GM21786 (cell line): ENCODE data around the gene EVC.

Experiments
- ATAC-seq: cut with Tn5 transposase; IDR thresholded peaks from one replicate; pipeline ENCODE4 v1.9.1; 2021; ENCODE audit not compliant: unreplicated experiment

Gene EVC

DNA sequence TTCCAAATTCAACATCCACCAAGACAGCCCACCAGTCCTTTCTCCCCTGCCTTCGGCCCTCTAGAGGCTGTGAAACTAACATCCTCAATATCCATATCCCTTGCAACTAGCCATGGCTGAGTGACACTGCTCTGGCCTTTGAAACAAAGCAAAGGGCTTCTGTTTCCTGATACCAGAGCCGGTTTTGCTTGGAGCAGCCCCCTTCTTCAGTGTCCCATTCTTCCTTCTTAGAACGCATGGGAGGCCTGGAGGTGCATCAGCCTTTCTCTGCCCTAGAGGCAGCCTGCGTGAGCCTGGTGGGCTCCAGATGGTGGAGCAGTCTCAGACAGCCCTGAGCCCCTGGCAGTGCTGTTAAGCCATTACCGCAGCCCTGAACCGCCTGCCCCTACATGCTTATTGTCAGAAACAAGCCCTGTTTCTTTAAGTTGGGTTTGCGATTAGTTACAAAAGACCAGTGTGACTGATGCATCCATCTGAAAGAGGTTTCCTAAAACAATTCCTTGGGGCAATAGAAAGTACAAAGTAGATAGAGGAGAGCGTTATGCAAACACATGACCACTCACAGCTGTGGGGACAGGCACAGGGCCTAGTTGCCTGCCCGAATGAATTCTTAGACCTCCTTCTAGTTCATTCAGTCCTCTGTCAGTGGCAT, 74.1 kb downstream of the EVC start:
- ATAC-seq = no peak

GRCh38 chr4:5785806-5786680, 75.0 kb downstream of the EVC start:
- no peak for ATAC-seq

DNA sequence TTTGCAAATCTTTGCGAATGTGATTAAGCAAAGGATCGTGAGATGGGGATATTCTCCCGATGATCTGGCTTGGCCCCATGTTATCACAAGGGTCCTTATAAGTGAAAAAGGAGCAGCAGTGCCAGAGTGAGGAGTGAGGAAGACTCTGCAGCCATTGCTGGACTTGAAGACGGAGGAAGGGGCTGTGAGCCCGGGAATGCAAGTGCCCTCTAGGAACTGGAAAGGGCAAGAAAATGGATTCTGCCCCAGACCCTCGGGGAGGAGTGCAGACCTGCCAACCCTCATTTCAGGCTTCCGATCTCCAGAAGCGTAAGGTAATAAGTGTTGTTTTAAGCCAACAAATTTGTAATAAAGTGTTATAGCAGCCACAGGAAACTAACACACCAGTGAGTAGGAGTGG, 76.3 kb downstream of the EVC start:
- ATAC-seq = no peak

DNA sequence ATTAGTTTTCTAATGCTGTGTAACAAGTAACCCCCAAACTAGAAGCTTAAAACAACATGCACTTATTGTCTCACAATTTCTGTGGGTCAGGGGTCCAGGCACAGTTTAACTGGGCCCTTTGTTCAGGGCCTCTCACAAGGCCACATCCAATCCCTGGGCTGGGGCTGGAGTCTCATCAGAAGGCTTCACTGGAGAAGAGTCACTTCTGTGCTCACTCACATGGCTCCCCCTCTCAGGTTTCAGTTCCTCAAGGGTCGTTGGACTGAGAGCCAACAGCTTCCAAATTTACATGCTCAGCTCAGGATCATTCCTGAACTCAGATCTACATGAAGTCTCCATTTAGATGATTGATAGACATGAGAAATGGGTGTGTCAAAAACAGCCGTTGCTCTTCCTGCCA, 77.1 kb downstream of the EVC start:
- no peak for ATAC-seq

- ATAC-seq = no peak
Observed at GRCh38 chr4:5789141-5789540, 78.1 kb downstream of the EVC start.

GRCh38 chr4:5790546-5790857, 79.5 kb downstream of the EVC start:
- no peak for ATAC-seq

GRCh38 chr4:5791654-5792053, 80.7 kb downstream of the EVC start:
- ATAC-seq = no peak

- no peak for ATAC-seq
Observed at GRCh38 chr4:5793514-5793913, 82.5 kb downstream of the EVC start.

DNA sequence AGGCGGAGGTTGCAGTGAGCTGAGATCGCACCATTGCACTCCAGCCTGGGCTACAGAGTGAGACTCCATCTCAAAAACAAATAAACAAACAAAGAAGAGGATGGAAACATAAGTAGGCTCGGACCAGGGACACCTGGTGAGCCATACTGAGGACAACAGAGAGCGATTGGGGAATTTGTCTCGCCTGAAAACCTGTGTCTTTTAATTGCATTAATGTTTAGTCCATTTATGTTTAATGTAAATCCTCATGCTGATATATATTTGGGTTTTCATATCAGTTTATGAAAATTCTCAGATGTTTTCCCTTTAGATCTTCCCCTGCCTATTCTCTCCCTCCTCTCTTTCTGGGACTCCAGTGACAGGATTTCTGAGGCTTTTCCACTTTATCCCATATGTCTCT, 84.6 kb downstream of the EVC start:
- no peak for ATAC-seq

- no peak for ATAC-seq
Observed at GRCh38 chr4:5796976-5797375, 86.0 kb downstream of the EVC start.

DNA sequence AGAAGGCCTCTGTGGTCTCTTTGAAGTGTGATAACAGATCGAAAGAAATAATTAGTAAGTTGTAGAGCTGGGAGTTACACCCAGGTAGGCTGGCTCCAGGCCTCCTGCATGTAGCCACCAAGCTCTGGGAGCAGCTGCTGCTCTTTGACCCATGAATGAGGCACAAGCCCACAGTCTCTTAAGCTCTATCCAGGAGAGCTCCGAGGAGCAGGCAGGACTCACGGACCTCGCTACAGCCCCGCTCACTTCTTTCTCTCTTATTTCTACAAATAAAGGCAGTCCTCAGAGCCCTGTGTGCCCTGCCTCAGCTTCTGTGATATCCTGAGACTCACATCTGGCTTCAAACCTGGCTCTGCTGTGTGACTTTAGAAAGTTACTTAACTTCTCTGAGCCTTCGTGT, 86.9 kb downstream of the EVC start:
- ATAC-seq = no peak

GRCh38 chr4:5798462-5798861, 87.5 kb downstream of the EVC start:
- ATAC-seq = no peak

GRCh38 chr4:5798946-5799345, 87.9 kb downstream of the EVC start:
- no peak for ATAC-seq

DNA sequence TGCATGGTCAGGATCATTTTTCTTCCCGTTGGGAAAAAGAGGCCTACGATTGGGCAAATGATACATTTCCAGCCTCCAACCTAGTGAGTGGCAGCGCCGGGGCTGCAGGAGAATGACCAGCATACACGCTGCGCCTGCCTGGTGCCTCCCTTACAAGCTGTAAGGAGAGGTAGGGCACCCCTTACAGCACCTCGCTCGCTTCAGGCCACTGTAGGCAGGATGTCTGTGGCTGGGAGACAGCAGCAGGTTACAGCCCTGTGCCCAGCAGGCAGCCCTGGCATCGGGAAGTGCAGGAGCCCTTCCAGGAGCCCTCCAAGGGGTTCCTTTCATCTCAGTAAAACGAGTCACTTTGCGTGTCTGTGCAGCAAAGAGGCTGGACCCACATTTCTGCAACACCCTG, 88.4 kb downstream of the EVC start:
- no peak for ATAC-seq

DNA sequence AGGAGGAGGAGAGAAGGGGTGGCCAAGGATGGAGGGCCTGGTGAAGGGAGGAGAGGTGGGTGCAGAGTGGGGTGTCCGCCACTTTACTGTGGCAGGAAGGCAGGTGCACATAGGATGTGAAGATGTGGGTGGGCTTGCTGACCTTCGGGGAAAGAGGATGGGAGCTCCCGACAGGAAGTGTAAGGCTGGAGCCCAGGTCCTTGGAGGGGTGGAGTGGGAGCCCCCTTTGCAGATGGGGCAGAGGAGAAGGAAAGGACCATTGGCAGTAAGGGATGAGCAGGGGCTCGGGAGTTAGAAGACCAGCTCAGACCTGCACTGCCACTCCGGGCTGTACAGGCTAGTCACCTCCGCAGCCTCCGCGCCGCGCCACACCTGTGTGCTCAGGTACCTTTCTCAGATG, 89.5 kb downstream of the EVC start:
- no peak for ATAC-seq

DNA sequence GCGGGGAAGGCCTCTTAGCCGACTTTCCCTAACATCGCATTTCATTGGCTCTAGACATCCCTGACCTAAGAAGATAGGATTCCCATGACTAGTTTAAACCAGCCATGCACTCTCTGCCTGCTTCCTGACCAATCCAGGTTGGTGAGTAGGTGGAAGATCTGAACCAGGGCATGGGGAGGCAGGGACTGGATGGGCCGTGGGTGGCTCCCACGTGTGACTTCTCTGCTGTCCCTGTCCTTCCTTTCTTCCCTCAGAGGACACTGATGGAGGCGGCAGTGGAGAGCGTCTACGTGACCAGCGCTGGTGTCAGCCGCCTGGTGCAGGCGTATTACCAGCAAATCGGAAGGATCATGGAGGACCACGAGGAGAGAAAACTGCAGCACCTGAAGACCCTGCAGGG, 90.7 kb downstream of the EVC start:
- ATAC-seq = no peak

DNA sequence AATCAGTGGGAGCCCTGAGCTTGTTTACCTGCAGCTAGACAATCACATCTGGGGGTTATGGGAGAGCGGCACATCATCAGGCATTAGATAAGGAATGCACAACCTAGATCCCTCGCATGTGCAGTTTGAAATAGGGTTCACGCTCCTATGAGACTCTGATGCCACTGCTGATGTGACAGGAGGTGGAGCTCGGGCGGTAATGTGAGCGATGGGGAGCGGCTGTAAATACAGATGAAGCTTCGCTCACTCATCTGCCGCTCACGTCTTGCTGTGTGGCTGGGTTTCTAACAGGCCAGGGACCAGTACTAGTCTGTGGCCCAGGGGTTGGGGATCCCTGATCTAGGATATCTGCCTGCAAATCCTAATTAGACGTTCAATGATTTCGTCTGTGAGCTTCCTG, 91.6 kb downstream of the EVC start:
- no peak for ATAC-seq

DNA sequence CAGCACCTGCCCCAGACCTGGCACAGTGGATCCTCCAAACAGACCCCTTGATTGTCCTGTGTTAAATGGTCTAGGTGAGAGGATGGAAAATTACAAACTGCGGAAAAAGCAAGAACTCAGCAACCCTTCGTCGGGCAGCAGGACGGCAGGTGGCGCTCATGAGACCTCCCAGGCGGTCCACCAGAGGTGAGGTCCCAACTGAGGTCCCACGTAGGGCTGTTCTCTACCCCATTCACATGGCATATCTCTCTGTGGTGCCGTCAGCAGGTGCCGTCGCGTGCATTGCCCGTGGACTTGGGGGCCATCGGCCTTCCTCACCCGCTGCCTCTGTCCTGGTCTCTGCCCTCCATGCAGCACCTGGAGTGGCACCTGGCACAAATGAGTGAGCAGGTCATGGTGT, 93.7 kb downstream of the EVC start:
- no peak for ATAC-seq

DNA sequence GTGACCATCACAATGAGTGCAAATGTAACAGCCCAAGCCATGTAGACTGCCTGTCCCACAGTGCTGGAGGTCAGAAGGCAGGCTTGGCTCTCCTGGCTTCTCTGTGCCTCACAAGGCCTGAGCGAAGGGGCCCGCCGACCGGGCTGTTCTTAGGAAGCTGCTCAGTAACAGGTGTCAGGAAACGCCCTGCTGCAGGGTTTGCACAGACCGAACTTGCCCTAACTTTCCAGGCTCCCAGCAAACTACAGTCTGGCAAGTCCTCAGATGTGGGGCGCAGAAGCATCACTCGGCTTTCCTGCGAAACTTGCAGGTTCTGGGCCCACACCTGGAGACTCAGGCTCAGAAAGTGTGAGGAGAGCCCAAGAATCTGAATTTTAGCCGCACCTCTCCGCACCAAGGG, 94.3 kb downstream of the EVC start:
- ATAC-seq = no peak

- no peak for ATAC-seq
Observed at GRCh38 chr4:5808081-5808741, 97.2 kb downstream of the EVC start.

DNA sequence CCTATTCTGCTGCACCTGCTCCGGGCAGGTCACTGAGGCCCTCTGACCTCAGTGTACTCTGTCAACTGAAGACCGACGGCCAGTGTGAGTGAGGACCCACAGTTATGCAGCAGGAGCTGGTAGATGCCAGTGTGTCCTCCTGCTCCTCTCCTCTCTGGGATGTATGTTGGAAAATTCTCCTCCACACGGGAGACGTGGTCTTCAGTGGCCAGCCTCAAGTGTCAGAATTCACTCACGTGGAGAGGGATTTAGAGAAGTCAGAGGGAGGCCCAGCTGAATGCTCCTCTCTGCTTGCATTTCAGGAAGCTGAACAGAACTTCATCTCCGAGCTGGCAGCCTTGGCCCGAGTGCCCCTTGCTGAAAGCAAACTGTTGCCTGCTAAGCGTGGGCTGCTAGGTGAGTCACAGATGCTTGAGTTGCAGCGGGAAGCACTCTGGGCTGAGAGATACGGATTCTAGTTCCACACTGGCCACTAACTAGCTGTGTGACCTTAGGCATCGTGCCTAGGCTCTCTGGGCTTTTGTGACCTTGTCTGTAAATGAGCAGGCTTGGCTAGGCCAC, 98.3 kb downstream of the EVC start:
- ATAC-seq = no peak

DNA sequence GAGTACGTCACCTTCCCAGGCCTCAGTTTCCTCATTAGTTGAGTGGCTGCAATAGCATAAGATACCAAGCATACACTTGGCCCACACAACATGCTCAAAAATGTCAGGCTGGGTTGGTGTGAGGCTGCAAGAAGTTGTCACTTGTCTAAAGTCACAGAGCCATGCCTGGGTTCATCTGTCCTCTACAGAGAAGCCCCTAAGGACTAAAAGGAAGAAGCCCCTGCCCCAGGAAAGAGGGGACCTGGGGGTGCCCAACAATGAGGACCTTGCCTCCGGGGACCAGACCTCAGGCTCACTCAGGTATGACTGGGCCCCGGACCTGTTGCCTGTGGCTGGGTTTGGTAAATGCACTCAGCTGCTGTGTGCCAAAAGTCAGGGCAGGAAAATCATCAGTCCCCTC, 99.2 kb downstream of the EVC start:
- no peak for ATAC-seq
